Liver (tissue), 9 donors: ENCODE measurements around the gene DUS1L. TPM values are rescaled to one million over a fixed set of nuclear protein-coding genes. Genes with fewer than 3 reads are reported as not detected.

ENCODE experiments used
- DNase-seq: peaks from one replicate; pipeline ENCODE4 v3.0.0-alpha.2; 2017; ENCODE audit warnings: low spot score
- H3K27ac ChIP-seq, 2 donors: one replicate each; pipeline ENCODE4 v1.7.0; 2013; ENCODE audit warnings: inconsistent platforms in 2 of 2, low read length in 2 of 2, control low read depth in 1 of 2, low read depth in 1 of 2, mild to moderate bottlenecking in 1 of 2
- H3K27me3 ChIP-seq, 4 donors: one replicate each; pipeline versions ENCODE4 v1.6.1 to v1.7.0; 2013; ENCODE audit warnings: low read length in 3 of 4, inconsistent platforms in 1 of 4, mild to moderate bottlenecking in 1 of 4, moderate library complexity in 1 of 4; ENCODE audit not compliant: control insufficient read depth in 4 of 4, insufficient read depth in 4 of 4
- H3K36me3 ChIP-seq, 4 donors: one replicate each; pipeline versions ENCODE4 v1.6.1 to v1.7.0; 2013; ENCODE audit warnings: low read length in 3 of 4, mild to moderate bottlenecking in 3 of 4, low read depth in 1 of 4, moderate library complexity in 1 of 4; ENCODE audit not compliant: control insufficient read depth in 4 of 4, insufficient read depth in 3 of 4
- H3K4me1 ChIP-seq, 4 donors: one replicate each; pipeline versions ENCODE4 v1.6.1 to v1.7.0; 2013; ENCODE audit warnings: low read length in 3 of 4, mild to moderate bottlenecking in 3 of 4, moderate library complexity in 1 of 4; ENCODE audit not compliant: control insufficient read depth in 4 of 4, insufficient read depth in 4 of 4
- H3K4me3 ChIP-seq, 3 donors: one replicate each; pipeline versions ENCODE4 v1.6.1 to v1.7.0; 2013; ENCODE audit warnings: low read length in 3 of 3, control low read depth in 1 of 3, low read depth in 1 of 3, mild to moderate bottlenecking in 1 of 3
- H3K9ac ChIP-seq, 2 donors: one replicate each; pipeline ENCODE4 v1.7.0; 2013; ENCODE audit warnings: low read length in 2 of 2, mild to moderate bottlenecking in 2 of 2, moderate library complexity in 2 of 2, control low read depth in 1 of 2, low read depth in 1 of 2
- H3K9me3 ChIP-seq, 4 donors: one replicate each; pipeline versions ENCODE4 v1.6.1 to v1.7.0; 2013; ENCODE audit warnings: low read length in 3 of 4; ENCODE audit not compliant: control insufficient read depth in 4 of 4
- ATF3 ChIP-seq: IDR thresholded peaks from 2 replicates; pipeline ENCODE4 v1.6.1; 2016; ENCODE audit warnings: antibody characterized with exemption
- CTCF ChIP-seq: fragments of 150-350 bp; IDR thresholded peaks from 2 replicates; pipeline ENCODE4 v1.5.1; 2017; ENCODE audit warnings: improper control_type of control experiment, low read depth, low read length; ENCODE audit not compliant: missing input control
- EGR1 ChIP-seq, 2 donors: IDR thresholded peaks; 2 replicates each; pipeline ENCODE4 v1.6.1; 2016 to 2018; ENCODE audit warnings: antibody characterized with exemption in 2 of 2, low read depth in 2 of 2
- FOXA1 ChIP-seq: IDR thresholded peaks from 2 replicates; pipeline ENCODE4 v1.6.1; 2016; ENCODE audit warnings: antibody characterized with exemption
- FOXA2 ChIP-seq: IDR thresholded peaks from 2 replicates; pipeline ENCODE4 v1.6.1; 2016; ENCODE audit warnings: antibody characterized with exemption
- GABPA ChIP-seq, 2 donors: IDR thresholded peaks in 1 of 2; conservative IDR thresholded peaks in 1 of 2; 2 replicates each; pipeline ENCODE4 v1.6.1; 2016; ENCODE audit warnings: antibody characterized with exemption in 2 of 2, mild to moderate bottlenecking in 1 of 2, moderate library complexity in 1 of 2
- HNF4A ChIP-seq, 2 donors: conservative IDR thresholded peaks; 2 replicates each; pipeline ENCODE4 v1.6.1; 2016; ENCODE audit warnings: antibody characterized with exemption in 2 of 2, mild to moderate bottlenecking in 2 of 2
- HNF4G ChIP-seq: IDR thresholded peaks from 2 replicates; pipeline ENCODE4 v1.6.1; 2016; ENCODE audit warnings: antibody characterized with exemption
- JUND ChIP-seq, 2 donors: IDR thresholded peaks; 2 replicates each; pipeline ENCODE4 v1.6.1; 2016; ENCODE audit warnings: antibody characterized with exemption in 2 of 2
- MAX ChIP-seq: IDR thresholded peaks from 2 replicates; pipeline ENCODE4 v1.6.1; 2016; ENCODE audit warnings: antibody characterized with exemption
- NR2F2 ChIP-seq: IDR thresholded peaks from 2 replicates; pipeline ENCODE4 v1.6.1; 2016; ENCODE audit warnings: antibody characterized with exemption
- RAD21 ChIP-seq, 2 donors: IDR thresholded peaks; 2 replicates each; pipeline ENCODE4 v1.6.1; 2016; ENCODE audit warnings: antibody characterized with exemption in 2 of 2, mild to moderate bottlenecking in 2 of 2
- REST ChIP-seq: IDR thresholded peaks from 2 replicates; pipeline ENCODE4 v1.6.1; 2016; ENCODE audit warnings: antibody characterized with exemption, mild to moderate bottlenecking
- RXRA ChIP-seq, 2 donors: IDR thresholded peaks; 2 replicates each; pipeline ENCODE4 v1.6.1; 2017 to 2018; ENCODE audit warnings: antibody characterized with exemption in 2 of 2, mild to moderate bottlenecking in 1 of 2
- SP1 ChIP-seq: IDR thresholded peaks from 2 replicates; pipeline ENCODE4 v1.6.1; 2018; ENCODE audit warnings: antibody characterized with exemption, mild to moderate bottlenecking
- TAF1 ChIP-seq: conservative IDR thresholded peaks from 2 replicates; pipeline ENCODE4 v1.6.1; 2016; ENCODE audit warnings: antibody characterized with exemption, mild to moderate bottlenecking
- YY1 ChIP-seq: IDR thresholded peaks from 2 replicates; pipeline ENCODE4 v1.6.1; 2016; ENCODE audit warnings: antibody characterized with exemption, mild to moderate bottlenecking
- ZBTB33 ChIP-seq: IDR thresholded peaks from 2 replicates; pipeline ENCODE4 v1.6.1; 2016; ENCODE audit warnings: antibody characterized with exemption
- WGBS: extraction: QIAGEN DNeasy Blood & Tissue Kit; methylation state at CpG from one replicate; pipeline ENCODE4 v1.1.7; 2013; 5-methylcytosine and 5-hydroxymethylcytosine counted together
- polyA plus RNA-seq, 2 donors: library from polyadenylated mRNA; stranded (reverse) in 1 of 2; unstranded in 1 of 2; fragments of 200-250 nt in 1 of 2; fragments of >200 nt in 1 of 2; fragmentation: Nextera tagmentation in 1 of 2; extraction: Ambion mirVana in 1 of 2; gene quantifications; one replicate each; pipeline versions ENCODE4 v1.2.1 to v1.2.3, GENCODE V29; 2013 to 2015
- total RNA-seq, 2 donors: library from RNA; depleted of rRNA; stranded (reverse); fragments of >200 nt; gene quantifications; one replicate each; pipeline ENCODE4 v1.2.3, GENCODE V29; 2014
- donor health status: healthy.
- donor health status: healthy.
- donor health status: healthy.
- donor health status: healthy.
- donor health status: healthy.

Gene DUS1L
- total and polyA plus RNA-seq, 4 donors: 40.6 to 74.7 (median 53.3) TPM

GRCh38 chr17:82112914-82113311 lies 47.3 kb upstream of the DUS1L start (continued):
- no peak for TF ChIP-seq SP1
- peak; percentile 51 for TF ChIP-seq YY1

GRCh38 chr17:82112181-82112913 lies 46.7 kb upstream of the DUS1L start:
- H3K9me3 ChIP-seq: no peaks in the 10 kb centered on the region
- peak overlapping the region; percentile 81 to 83 for H3K9ac ChIP-seq
- H3K36me3 ChIP-seq: no peaks in the 10 kb centered on the region
- peak; percentile 56 for TF ChIP-seq YY1
- peak in 1 of 2 donors; percentile 41 for TF ChIP-seq RXRA (IDR thresholded peaks at IDR 0.05)
- TF ChIP-seq RAD21 (IDR thresholded peaks at IDR 0.05): no peak
- H3K27me3 ChIP-seq: no peaks in the 10 kb centered on the region
- no peak for DNase-seq
- H3K27ac ChIP-seq: peak overlapping the region; percentile 89 to 93
- H3K4me3 ChIP-seq: no peak overlapping the region
- H3K4me1 ChIP-seq: peaks cover 16 to 79% (median 50%) of the 10 kb centered on the region in 4 donors
- WGBS: 48% methylated on average over 18 of the region's 18 CpGs

- Histone ChIP-seq H3K9ac (no peak overlapping the region), H3K36me3 (no peaks in the 10 kb centered on the region), H3K9me3 (no peaks in the 10 kb centered on the region), H3K4me1 (peaks cover 27 to 84% (median 64%) of the 10 kb centered on the region in 4 donors), H3K4me3 (no peak overlapping the region), H3K27me3 (no peaks in the 10 kb centered on the region), H3K27ac (peak overlapping the region; percentile 57 to 77)
- DNase-seq: no peak
- TF ChIP-seq MAX (peak; percentile 68), GABPA (IDR thresholded peaks at IDR 0.05 in 1 of 2, conservative IDR thresholded peaks at IDR 0.05 in 1 of 2) (no peak), JUND (IDR thresholded peaks at IDR 0.05) (peak in 1 of 2 donors; percentile 64), HNF4A (conservative IDR thresholded peaks at IDR 0.05) (peak; percentile 35 to 61), FOXA1 (peak; percentile 43), RAD21 (IDR thresholded peaks at IDR 0.05) (peak; percentile 26), EGR1 (IDR thresholded peaks at IDR 0.05; ENCODE audit: low read depth in 2 of 2) (no peak), ZBTB33 (no peak), ATF3 (no peak), FOXA2 (no peak), RXRA (IDR thresholded peaks at IDR 0.05) (peak; percentile 58 to 73), YY1 (peak; percentile 90), REST (peak; percentile 61), CTCF (no peak), NR2F2 (no peak), HNF4G (no peak), SP1 (peak; percentile 76), TAF1 (no peak)
- 32% methylated on average over 3 of the region's 3 CpGs for WGBS
These were observed 44.7 kb upstream of the DUS1L start for GRCh38 chr17:82110298-82110697.
